ENCODE results near the gene RNF152. TPM values are rescaled to one million over a fixed set of nuclear protein-coding genes. Genes with fewer than 3 reads are reported as not detected.

The RNF152 gene
- total and polyA plus RNA-seq, 2 donors (not counting 3 experiments of a cell fraction or from before 2014, with no cell fraction given), result 20.8 to 27.5 TPM

GRCh38 chr18:61784834-61785233, 108.0 kb downstream of the RNF152 start:
- CTCF ChIA-PET, result interaction anchor here (0.7 to 1.1 kb wide), 2 partner anchors 47 to 80 kb away, joined by 3 read pairs; no protein-coding TSS in a partner anchor
- POLR2A ChIA-PET, result no interaction called here
- Histone ChIP-seq H3K9ac (replicated peaks; ENCODE audit: extremely low read depth, insufficient read depth, low read length) (no peak overlapping the region), H3K4me2 (ENCODE audit: insufficient read depth, low read length) (no peak overlapping the region), H3K4me3 (replicated peaks in 1 of 3; ENCODE audit: insufficient read depth in 1 of 3, low read depth in 1 of 3, low read length in 3 of 3) (no peak overlapping the region), H3K9me1 (replicated peaks; ENCODE audit: control insufficient read depth, extremely low read depth, insufficient read depth, low read length) (no peaks in the 10 kb centered on the region), H3K27ac (ENCODE audit: insufficient read depth, low read depth, low read length) (no peak overlapping the region), H3K4me1 (ENCODE audit: control insufficient read depth, extremely low read depth, insufficient read depth, low read length) (no peaks in the 10 kb centered on the region), H2AFZ (ENCODE audit: low read depth, low read length) (no peak overlapping the region), H3K9me3 (replicated peaks; ENCODE audit: control insufficient read depth, insufficient read depth, low read length) (no peaks in the 10 kb centered on the region), H3K27me3 (ENCODE audit: control insufficient read depth in 2 of 2, insufficient read depth in 2 of 2, low read length in 2 of 2) (no peaks in the 10 kb centered on the region), H3K36me3 (ENCODE audit: control insufficient read depth in 2 of 2, extremely low read depth in 1 of 2, insufficient read depth in 2 of 2, low read length in 2 of 2) (no peaks in the 10 kb centered on the region), H4K20me1 (replicated peaks; ENCODE audit: control insufficient read depth, extremely low read depth, insufficient read depth, low read length) (no peaks in the 10 kb centered on the region), H3K79me2 (ENCODE audit: control insufficient read depth, insufficient read depth, low read length) (no peaks in the 10 kb centered on the region)
- TF ChIP-seq EZH2 (IDR thresholded peaks at IDR 0.05; ENCODE audit: borderline replicate concordance, low read depth, low read length, severe bottlenecking) (no peak), POLR2AphosphoS5 (IDR thresholded peaks at IDR 0.05; ENCODE audit: insufficient read depth, low read depth, low read length) (no peak), GATA2 (IDR thresholded peaks at IDR 0.05; ENCODE audit: insufficient read depth, insufficient read length, low read depth, low read length) (no peak), FOS (IDR thresholded peaks at IDR 0.05; ENCODE audit: borderline replicate concordance, insufficient read depth, low read length) (no peak), MAX (IDR thresholded peaks at IDR 0.05; ENCODE audit: insufficient read depth, insufficient read length) (no peak)
- DNase-seq (ENCODE audit: low read depth, low spot score), result no peak
- intact Hi-C loops (cut with micrococcal nuclease), result no loop called here
- dilution Hi-C loops (cut with MboI; ENCODE audit: extremely low pct_ligation_motif_present, low sequenced_read_pairs), result no loop called here
- no peak for FAIRE-seq
- no TSS peak for BruUV-seq (replicated peaks)

GRCh38 chr18:61782545-61782944, 110.3 kb downstream of the RNF152 start:
- FAIRE-seq, result no peak
- POLR2A ChIA-PET, result no interaction called here

More at GRCh38 chr18:61782545-61782944, 110.3 kb downstream of the RNF152 start:
- Histone ChIP-seq H3K9ac (replicated peaks; ENCODE audit: extremely low read depth, insufficient read depth, low read length) (no peak overlapping the region), H3K36me3 (ENCODE audit: control insufficient read depth in 2 of 2, extremely low read depth in 1 of 2, insufficient read depth in 2 of 2, low read length in 2 of 2) (no peaks in the 10 kb centered on the region), H3K4me1 (ENCODE audit: control insufficient read depth, extremely low read depth, insufficient read depth, low read length) (no peaks in the 10 kb centered on the region), H3K4me2 (ENCODE audit: insufficient read depth, low read length) (no peak overlapping the region), H3K79me2 (ENCODE audit: control insufficient read depth, insufficient read depth, low read length) (no peaks in the 10 kb centered on the region), H3K4me3 (replicated peaks in 1 of 3; ENCODE audit: insufficient read depth in 1 of 3, low read depth in 1 of 3, low read length in 3 of 3) (no peak overlapping the region), H3K9me1 (replicated peaks; ENCODE audit: control insufficient read depth, extremely low read depth, insufficient read depth, low read length) (no peaks in the 10 kb centered on the region), H2AFZ (ENCODE audit: low read depth, low read length) (no peak overlapping the region), H3K27me3 (ENCODE audit: control insufficient read depth in 2 of 2, insufficient read depth in 2 of 2, low read length in 2 of 2) (no peaks in the 10 kb centered on the region), H3K27ac (ENCODE audit: insufficient read depth, low read depth, low read length) (no peak overlapping the region), H4K20me1 (replicated peaks; ENCODE audit: control insufficient read depth, extremely low read depth, insufficient read depth, low read length) (no peaks in the 10 kb centered on the region), H3K9me3 (replicated peaks; ENCODE audit: control insufficient read depth, insufficient read depth, low read length) (no peaks in the 10 kb centered on the region)
- no peak for TF ChIP-seq FOS (IDR thresholded peaks at IDR 0.05; ENCODE audit: borderline replicate concordance, insufficient read depth, low read length)
- no peak for TF ChIP-seq CTCF (IDR thresholded peaks at IDR 0.05; ENCODE audit: extremely low read depth in 1 of 2, insufficient read depth in 1 of 2, low read depth in 1 of 2, low read length in 2 of 2)
- no peak for TF ChIP-seq GATA2 (IDR thresholded peaks at IDR 0.05; ENCODE audit: insufficient read depth, insufficient read length, low read depth, low read length)
- no peak for TF ChIP-seq MYC (IDR thresholded peaks at IDR 0.05; ENCODE audit: low read depth, low read length)
- TF ChIP-seq POLR2AphosphoS5 (IDR thresholded peaks at IDR 0.05; ENCODE audit: insufficient read depth, low read depth, low read length), result no peak
- no peak for TF ChIP-seq POLR2A (IDR thresholded peaks at IDR 0.05; ENCODE audit: low read depth, low read length)
- TF ChIP-seq JUN (IDR thresholded peaks at IDR 0.05; ENCODE audit: borderline replicate concordance, insufficient read depth, insufficient read length, low read depth), result no peak
- no peak for TF ChIP-seq MAX (IDR thresholded peaks at IDR 0.05; ENCODE audit: insufficient read depth, insufficient read length)
- intact Hi-C loops (cut with micrococcal nuclease), result no loop called here
- CTCF ChIA-PET, result interaction anchor here (0.9 to 1.5 kb wide), 2 partner anchors 15 to 29 kb away, joined by 3 to 4 read pairs; no protein-coding TSS in a partner anchor
- BruUV-seq (replicated peaks), result no TSS peak
- no peak for DNase-seq (ENCODE audit: low read depth, low spot score)
- dilution Hi-C loops (cut with MboI; ENCODE audit: extremely low pct_ligation_motif_present, low sequenced_read_pairs), result no loop called here
